Superior temporal gyrus (tissue), 1 donor: Measurements from ENCODE around the gene FOXO3.
"Not testable (repeated sequence)": the region's sequence is repeated elsewhere in the genome, so short reads cannot be mapped to it uniquely, and the experiment has no call there.

Source experiments
- DNase-seq: peaks from one replicate; pipeline ENCODE4 v3.0.0-alpha.2; 2016; ENCODE audit errors: extremely low spot score

The FOXO3 gene

GRCh38 chr6:108560463-108561308 lies at the start of gene FOXO3:
Gene FOXO3, plus strand, starts transcription at chr6:108560917. Its CDS starts 292 bp downstream, at chr6:108561209.
- peak; percentile 77 for DNase-seq

GRCh38 chr6:108518714-108519576 lies 41.8 kb upstream of the FOXO3 start:
- DNase-seq = no peak

- DNase-seq = no peak
Measured at GRCh38 chr6:108521616-108522107, 39.1 kb upstream of the FOXO3 start.

GRCh38 chr6:108523697-108524096 lies 37.0 kb upstream of the FOXO3 start:
- no peak for DNase-seq

- DNase-seq = no peak
Measured at GRCh38 chr6:108524528-108525248, 36.0 kb upstream of the FOXO3 start.

GRCh38 chr6:108526739-108527174 lies 34.0 kb upstream of the FOXO3 start:
- peak; percentile 82 for DNase-seq

- DNase-seq = no peak
Measured at GRCh38 chr6:108528878-108529277, 31.8 kb upstream of the FOXO3 start.

GRCh38 chr6:108531332-108531731 lies 29.4 kb upstream of the FOXO3 start:
- no peak for DNase-seq

- DNase-seq = no peak
Measured at GRCh38 chr6:108535114-108535742, 25.5 kb upstream of the FOXO3 start.

GRCh38 chr6:108535920-108536535 lies 24.7 kb upstream of the FOXO3 start:
- not testable (repeated sequence) for DNase-seq

- peak; percentile 90 for DNase-seq
Measured at GRCh38 chr6:108541843-108542759, 18.6 kb upstream of the FOXO3 start.

GRCh38 chr6:108543175-108543940 lies 17.4 kb upstream of the FOXO3 start:
- no peak for DNase-seq

GRCh38 chr6:108544606-108545005 lies 16.1 kb upstream of the FOXO3 start:
- DNase-seq = no peak

GRCh38 chr6:108546079-108547049 lies 14.4 kb upstream of the FOXO3 start:
- no peak for DNase-seq

GRCh38 chr6:108549241-108549640 lies 11.5 kb upstream of the FOXO3 start:
- DNase-seq = no peak

- DNase-seq = no peak
Measured at GRCh38 chr6:108549741-108550140, 11.0 kb upstream of the FOXO3 start.

- no peak for DNase-seq
Measured at GRCh38 chr6:108550256-108550655, 10.5 kb upstream of the FOXO3 start.
